Umbilical cord (tissue), 2 donors: ENCODE results near the gene ORC2. TPM values are rescaled to one million over a fixed set of nuclear protein-coding genes. Genes with fewer than 3 reads are reported as not detected.
"Not testable (repeated sequence)": the region's sequence is repeated elsewhere in the genome, so short reads cannot be mapped to it uniquely, and the experiment has no call there.

ENCODE experiments used
- DNase-seq: peaks from one replicate; pipeline ENCODE4 v3.0.0-alpha.2; 2015; ENCODE audit warnings: low spot score
- total RNA-seq: library from RNA; depleted of rRNA; stranded (reverse); fragments of >200 nt; gene quantifications from one replicate; pipeline ENCODE4 v1.2.3, GENCODE V29; 2014; ENCODE audit warnings: low replicate concordance; ENCODE audit not compliant: insufficient read depth

Gene ORC2
- 19.5 TPM for total RNA-seq

GRCh38 chr2:200963124-200963917, at the start of gene ORC2:
Gene ORC2 (minus strand): TSS chr2:200963660. CDS start chr2:200958123, 5,537 bp downstream.
- peak; percentile 98 for DNase-seq

- no peak for DNase-seq
Observed at GRCh38 chr2:201008296-201008829, 44.9 kb upstream of the ORC2 start.

GRCh38 chr2:201007584-201007998, 44.1 kb upstream of the ORC2 start:
- DNase-seq: no peak

GRCh38 chr2:201006704-201007103, 43.2 kb upstream of the ORC2 start:
- no peak for DNase-seq

GRCh38 chr2:201004370-201004769, 40.9 kb upstream of the ORC2 start:
- DNase-seq: no peak

GRCh38 chr2:200993097-200993496, 29.6 kb upstream of the ORC2 start:
- no peak for DNase-seq

GRCh38 chr2:200987137-200987536, 23.7 kb upstream of the ORC2 start:
- no peak for DNase-seq

GRCh38 chr2:200985799-200986198, 22.3 kb upstream of the ORC2 start:
- DNase-seq: no peak

- DNase-seq: no peak
Observed at GRCh38 chr2:200976710-200977109, 13.2 kb upstream of the ORC2 start.

- DNase-seq: no peak
Observed at GRCh38 chr2:200975672-200976071, 12.2 kb upstream of the ORC2 start.

- DNase-seq: not testable (repeated sequence)
Observed at GRCh38 chr2:200970057-200970456, 6.6 kb upstream of the ORC2 start.

GRCh38 chr2:200968735-200969134, 5.3 kb upstream of the ORC2 start:
- DNase-seq: no peak

GRCh38 chr2:200968162-200968561, 4.7 kb upstream of the ORC2 start:
- no peak for DNase-seq

GRCh38 chr2:200966770-200967169, 3.3 kb upstream of the ORC2 start:
- peak; percentile 36 for DNase-seq

- no peak for DNase-seq
Observed at GRCh38 chr2:200964498-200964897, 1.0 kb upstream of the ORC2 start.

- DNase-seq: not testable (repeated sequence)
Observed at GRCh38 chr2:200963918-200964252, 425 bp upstream of the ORC2 start.

GRCh38 chr2:200962811-200963123, 693 bp downstream of the ORC2 start:
- DNase-seq: no peak

- no peak for DNase-seq
Observed at GRCh38 chr2:200961674-200962073, 1.8 kb downstream of the ORC2 start.

GRCh38 chr2:200950378-200950777, 13.1 kb downstream of the ORC2 start:
- DNase-seq: no peak

- no peak for DNase-seq
Observed at GRCh38 chr2:200945395-200945729, 18.1 kb downstream of the ORC2 start.

GRCh38 chr2:200944467-200945394, 18.7 kb downstream of the ORC2 start:
- DNase-seq: no peak

- no peak for DNase-seq
Observed at GRCh38 chr2:200943527-200944105, 19.8 kb downstream of the ORC2 start.
